ENCODE results near the gene PNPO. TPM values are rescaled to one million over a fixed set of nuclear protein-coding genes. Genes with fewer than 3 reads are reported as not detected.

PNPO gene
- total and polyA plus RNA-seq, 2 of the 13 experiments (the other 11 are each of a cell fraction or from before 2014, with no cell fraction given), result 47.9 to 63.3 TPM

DNA sequence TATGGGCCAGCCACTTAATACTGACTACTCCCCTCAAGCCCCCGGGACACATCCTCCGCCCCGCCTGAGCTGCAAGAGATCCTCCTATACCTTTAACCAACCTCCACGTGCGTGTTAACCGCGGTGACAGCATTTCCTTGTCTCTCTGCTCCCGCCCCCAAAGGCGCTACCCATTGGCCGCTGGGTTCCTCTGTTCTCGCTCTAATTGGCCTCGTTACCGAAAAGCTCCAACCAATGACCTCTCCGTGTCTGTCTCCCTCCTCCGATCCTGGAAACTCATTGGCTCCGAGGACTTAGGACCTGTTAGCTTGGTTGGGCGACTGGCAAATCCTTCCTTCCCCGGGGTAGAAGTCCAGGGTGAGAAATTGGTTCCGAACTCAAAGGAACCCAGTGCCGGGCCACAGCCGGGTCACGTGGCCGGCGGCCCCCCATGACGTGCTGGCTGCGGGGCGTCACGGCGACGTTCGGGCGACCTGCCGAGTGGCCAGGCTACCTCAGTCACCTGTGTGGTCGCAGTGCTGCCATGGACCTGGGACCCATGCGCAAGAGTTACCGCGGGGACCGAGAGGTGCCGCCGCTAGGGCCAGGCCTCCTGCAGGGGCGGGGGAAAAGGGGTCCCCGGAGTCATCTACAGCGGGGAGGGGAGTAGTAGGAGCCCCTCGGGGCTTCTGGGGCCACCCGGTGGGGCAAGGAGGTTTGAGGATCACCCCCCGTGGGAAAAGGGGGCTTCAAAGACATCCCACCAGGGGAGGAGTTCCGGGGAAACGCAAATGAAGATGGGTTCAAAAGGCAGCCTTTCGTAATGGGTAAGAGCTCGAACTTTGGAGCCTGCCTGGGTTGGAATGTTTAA is at the start of gene PNPO (continued):
- peak; percentile 93 for TF ChIP-seq ELF3 (CRISPR knock-in tag; IDR thresholded peaks at IDR 0.05)
- peak; percentile 100 for TF ChIP-seq ZBED4 (CRISPR knock-in tag; IDR thresholded peaks at IDR 0.05; ENCODE audit: borderline replicate concordance)
- no peak for TF ChIP-seq GPBP1L1 (CRISPR knock-in tag; IDR thresholded peaks at IDR 0.05)
- TF ChIP-seq ZNF605 (CRISPR knock-in tag; IDR thresholded peaks at IDR 0.05), result peak; percentile 99
- TF ChIP-seq, protein P1, sequence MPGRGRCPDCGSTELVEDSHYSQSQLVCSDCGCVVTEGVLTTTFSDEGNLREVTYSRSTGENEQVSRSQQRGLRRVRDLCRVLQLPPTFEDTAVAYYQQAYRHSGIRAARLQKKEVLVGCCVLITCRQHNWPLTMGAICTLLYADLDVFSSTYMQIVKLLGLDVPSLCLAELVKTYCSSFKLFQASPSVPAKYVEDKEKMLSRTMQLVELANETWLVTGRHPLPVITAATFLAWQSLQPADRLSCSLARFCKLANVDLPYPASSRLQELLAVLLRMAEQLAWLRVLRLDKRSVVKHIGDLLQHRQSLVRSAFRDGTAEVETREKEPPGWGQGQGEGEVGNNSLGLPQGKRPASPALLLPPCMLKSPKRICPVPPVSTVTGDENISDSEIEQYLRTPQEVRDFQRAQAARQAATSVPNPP (CRISPR knock-in tag; IDR thresholded peaks at IDR 0.05), result peak; percentile 98
- no peak for TF ChIP-seq ZZZ3 (CRISPR knock-in tag; IDR thresholded peaks at IDR 0.05; ENCODE audit: borderline replicate concordance)
- peak; percentile 80 for TF ChIP-seq ZNF780A (CRISPR knock-in tag; IDR thresholded peaks at IDR 0.05)
- TF ChIP-seq ZBTB33 (CRISPR knock-in tag; IDR thresholded peaks at IDR 0.05), result peak; percentile 4; the same call in 1 of the 2 replicates
- TF ChIP-seq ZFP62 (CRISPR knock-in tag; IDR thresholded peaks at IDR 0.05), result no peak
- peak; percentile 98; the same call in 1 of the 2 replicates for TF ChIP-seq IRX3 (CRISPR knock-in tag; IDR thresholded peaks at IDR 0.05; ENCODE audit: borderline replicate concordance, low read depth)
- peak; percentile 100 for TF ChIP-seq ZNF891 (CRISPR knock-in tag; IDR thresholded peaks at IDR 0.05)
- peak; percentile 97 for TF ChIP-seq ZNF557 (CRISPR knock-in tag; IDR thresholded peaks at IDR 0.05)
- TF ChIP-seq CBX2 (IDR thresholded peaks at IDR 0.05; ENCODE audit: low read depth, low read length), result no peak; the same call in 1 of the 2 replicates
- no peak for TF ChIP-seq CBX2 (CRISPR knock-in tag; IDR thresholded peaks at IDR 0.05; ENCODE audit: low read depth)
- peak; percentile 36 for TF ChIP-seq ZNF629 (CRISPR knock-in tag; conservative IDR thresholded peaks at IDR 0.05)
- TF ChIP-seq RARA (CRISPR knock-in tag; IDR thresholded peaks at IDR 0.05), result no peak; the same call in 1 of the 2 replicates
- peak; percentile 90; the same call in 1 of the 2 replicates for TF ChIP-seq ZBTB42 (CRISPR knock-in tag; IDR thresholded peaks at IDR 0.05)
- 0 out of 2 replicates have a peak, but pooled peaks have one; percentile 37 for TF ChIP-seq PCBP1 (IDR thresholded peaks at IDR 0.05; ENCODE audit: borderline replicate concordance, low read depth, low read length)
